Bronchial epithelial cell (primary cell): Measurements from ENCODE around the gene RASL12. TPM values are rescaled to one million over a fixed set of nuclear protein-coding genes. Genes with fewer than 3 reads are reported as not detected.
A peak's percentile ranks its signal among the peaks of the same experiment; 100 is the strongest.
"Not testable (repeated sequence)": the region's sequence is repeated elsewhere in the genome, so short reads cannot be mapped to it uniquely, and the experiment has no call there.

Source experiments
- DNase-seq: peaks from one replicate; pipeline ENCODE4 v3.0.0-alpha.2; 2010; ENCODE audit warnings: low read depth
- FAIRE-seq: peaks from 2 replicates; lab custom pipeline; 2011; peaks lifted over from hg19 to GRCh38; lab: Jason Lieb, UNC
- H3K27me3 ChIP-seq: 2 replicates; pipeline ENCODE4 v1.5.1; 2011; ENCODE audit warnings: low read length; ENCODE audit not compliant: control insufficient read depth, insufficient read depth
- H3K36me3 ChIP-seq: 2 replicates; pipeline ENCODE4 v1.5.1; 2011; ENCODE audit warnings: low read length; ENCODE audit not compliant: control insufficient read depth, insufficient read depth
- H3K4me3 ChIP-seq: 2 replicates; pipeline ENCODE4 v1.5.1; 2011; ENCODE audit warnings: mild to moderate bottlenecking, low read depth, low read length, control low read depth
- CTCF ChIP-seq: IDR thresholded peaks from 2 replicates; pipeline ENCODE4 v1.5.1; 2011; ENCODE audit warnings: mild to moderate bottlenecking, moderate library complexity, low read length, control low read depth, inconsistent platforms; ENCODE audit not compliant: insufficient read depth, severe bottlenecking
- total RNA-seq: library from RNA; depleted of rRNA; stranded (reverse); fragments of >200 nt; gene quantifications from 2 replicates; pipeline ENCODE4 v1.2.1, GENCODE V29; 2014

Gene RASL12
- total RNA-seq, 1 donor from 2014 or later: not detected

- FAIRE-seq: no peak
- no peak overlapping the region for H3K4me3 ChIP-seq
Measured at GRCh38 chr15:65105038-65105437, 37.2 kb upstream of the RASL12 start.

GRCh38 chr15:65102912-65103311 lies 35.1 kb upstream of the RASL12 start:
- Histone ChIP-seq H3K36me3 (peaks cover 22% of the 10 kb centered on the region), H3K27me3 (no peaks in the 10 kb centered on the region), H3K4me3 (no peak overlapping the region)
- DNase-seq: no peak
- no peak for TF ChIP-seq CTCF
- peak; percentile 36 for FAIRE-seq

More at GRCh38 chr15:65105038-65105437, 37.2 kb upstream of the RASL12 start:
- Histone ChIP-seq H3K27me3 (no peaks in the 10 kb centered on the region), H3K36me3 (peaks cover 13% of the 10 kb centered on the region)
- TF ChIP-seq CTCF: no peak
- DNase-seq: no peak

- no peak for DNase-seq
- FAIRE-seq: no peak
- no peaks in the 10 kb centered on the region for H3K27me3 ChIP-seq
- no peak overlapping the region for H3K4me3 ChIP-seq
- peaks cover 22% of the 10 kb centered on the region for H3K36me3 ChIP-seq
- no peak for TF ChIP-seq CTCF
Measured at GRCh38 chr15:65101891-65102708, 34.3 kb upstream of the RASL12 start.

GRCh38 chr15:65101411-65101890 lies 33.7 kb upstream of the RASL12 start:
- no peak overlapping the region for H3K4me3 ChIP-seq
- peak; percentile 88 for TF ChIP-seq CTCF
- H3K36me3 ChIP-seq: peaks cover 22% of the 10 kb centered on the region
- FAIRE-seq: no peak
- no peaks in the 10 kb centered on the region for H3K27me3 ChIP-seq
- peak; percentile 46 for DNase-seq

- no peak for FAIRE-seq
- H3K36me3 ChIP-seq: peaks cover 16% of the 10 kb centered on the region
- no peak for TF ChIP-seq CTCF
Measured at GRCh38 chr15:65100442-65100841, 32.7 kb upstream of the RASL12 start.

GRCh38 chr15:65099801-65100200 lies 32.0 kb upstream of the RASL12 start:
- not testable (repeated sequence) for FAIRE-seq, H3K4me3 ChIP-seq, DNase-seq, H3K27me3 ChIP-seq
- H3K36me3 ChIP-seq: peaks cover 16% of the 10 kb centered on the region

More at GRCh38 chr15:65100442-65100841, 32.7 kb upstream of the RASL12 start:
- no peak for DNase-seq
- Histone ChIP-seq H3K27me3 (no peaks in the 10 kb centered on the region), H3K4me3 (no peak overlapping the region)
